Peyer's patch (tissue), 4 donors: Measurements from ENCODE around the gene RNF13. TPM values are rescaled to one million over a fixed set of nuclear protein-coding genes. Genes with fewer than 3 reads are reported as not detected.

Source experiments
- DNase-seq, 3 donors: peaks; one replicate each; pipeline ENCODE4 v3.0.0-alpha.2; 2017 to 2019
- H3K27ac ChIP-seq, 4 donors: fragments of 200-600 bp; sonication (generic); one replicate each; pipeline ENCODE4 v1.5.1; 2016 to 2019
- H3K27me3 ChIP-seq, 2 donors: fragments of 200-600 bp; sonication (generic); one replicate each; pipeline ENCODE4 v1.5.1; 2019
- H3K36me3 ChIP-seq, 3 donors: fragments of 200-600 bp; sonication (generic); one replicate each; pipeline ENCODE4 v1.5.1; 2016 to 2019
- H3K4me1 ChIP-seq, 4 donors: fragments of 200-600 bp; sonication (generic); one replicate each; pipeline ENCODE4 v1.5.1; 2016 to 2019
- H3K4me3 ChIP-seq, 4 donors: fragments of 200-600 bp; sonication (generic); 1 replicate in 3 of 4; 2 replicates in 1 of 4; pipeline ENCODE4 v1.5.1; 2016 to 2019; ENCODE audit warnings: mild to moderate bottlenecking in 1 of 4
- H3K9me3 ChIP-seq, 4 donors: fragments of 200-600 bp; sonication (generic); one replicate each; pipeline ENCODE4 v1.5.1; 2016 to 2019; ENCODE audit warnings: mild to moderate bottlenecking in 1 of 4
- CTCF ChIP-seq, 6 experiments: fragments of 450-650 bp in 4 of 6; fragments of 200-600 bp in 2 of 6; sonication (generic) in 1 of 6; IDR thresholded peaks; one replicate each; pipeline ENCODE4 v1.5.1; 2017 to 2019; ENCODE audit warnings: antibody characterized with exemption in 6 of 6, mild to moderate bottlenecking in 3 of 6, moderate library complexity in 1 of 6
- POLR2A ChIP-seq, 2 donors: fragments of 450-650 bp; IDR thresholded peaks; one replicate each; pipeline ENCODE4 v1.5.1; 2017; ENCODE audit warnings: antibody characterized with exemption in 2 of 2, mild to moderate bottlenecking in 2 of 2, moderate library complexity in 2 of 2
- small RNA-seq, 2 donors: library from RNA; depleted of rRNA; stranded (forward); fragments of <200 nt; gene quantifications; one replicate each; pipeline ENCODE3, GENCODE V24; 2016
- total RNA-seq, 4 donors: library from RNA; depleted of rRNA; stranded (reverse); fragments of >200 nt; gene quantifications; one replicate each; pipeline ENCODE4 v1.1.0, GENCODE V29; 2016

Gene RNF13
- total RNA-seq, 4 donors from 2014 or later: 35.0 to 74.3 (median 58.1) TPM

- DNase-seq: no peak
- no peak overlapping the region for H3K4me3 ChIP-seq
- TF ChIP-seq POLR2A (IDR thresholded peaks at IDR 0.05): no peak
- no peak for TF ChIP-seq CTCF (IDR thresholded peaks at IDR 0.05)
Measured at GRCh38 chr3:150005243-150006112, 192.5 kb downstream of the RNF13 start.

GRCh38 chr3:150006794-150007193 is 193.8 kb downstream of the RNF13 start:
- Histone ChIP-seq H3K9me3 (no peaks in the 10 kb centered on the region), H3K4me1 (no peaks in the 10 kb centered on the region), H3K27me3 (no peaks in the 10 kb centered on the region), H3K27ac (no peak overlapping the region), H3K36me3 (no peaks in the 10 kb centered on the region), H3K4me3 (no peak overlapping the region)
- no peak for TF ChIP-seq CTCF (IDR thresholded peaks at IDR 0.05)
- TF ChIP-seq POLR2A (IDR thresholded peaks at IDR 0.05): no peak
- DNase-seq: no peak

More at GRCh38 chr3:150005243-150006112, 192.5 kb downstream of the RNF13 start:
- H3K36me3 ChIP-seq: no peaks in the 10 kb centered on the region
- no peaks in the 10 kb centered on the region for H3K27me3 ChIP-seq
- H3K9me3 ChIP-seq: no peaks in the 10 kb centered on the region
- no peak overlapping the region for H3K27ac ChIP-seq
- H3K4me1 ChIP-seq: no peaks in the 10 kb centered on the region

Small RNA genes within 50 kb of the gene (small RNA-seq; reads per million reads assigned to genes)
- gene RNU6-507P (0 reads per million in 2 donors), gene RNU6-720P (0 reads per million in 2 donors)

Other genes with a start within 250 kb of the RNF13 start
- 10 to 100 TPM; 13.8 to 62.7 (median 18.5) TPM for gene WWTR1, start 155.2 kb upstream of the RNF13 start, total RNA-seq
- gene COMMD2, start 60.7 kb upstream of the RNF13 start, total RNA-seq: 10 to 100 TPM; 10.9 to 29.7 (median 17.9) TPM
- gene ANKUB1, start 20.7 kb upstream of the RNF13 start, total RNA-seq: not detected
- 10 to 100 TPM; 39.6 to 69.6 (median 60.9) TPM for gene PFN2, start 157.7 kb downstream of the RNF13 start, total RNA-seq